ENCODE results near the gene ANTXRL.
"Not testable (repeated sequence)": the region's sequence is repeated elsewhere in the genome, so short reads cannot be mapped to it uniquely, and the experiment has no call there.

GRCh38 chr10:46374410-46374809 is 87.6 kb downstream of the ANTXRL start:
- not testable (repeated sequence) for TF ChIP-seq CTCF, POLR2A (IDR thresholded peaks at IDR 0.05)

All from uterus (tissue), 2 donors.